ENCODE measurements around the gene ARHGEF4.

Gene ARHGEF4

DNA sequence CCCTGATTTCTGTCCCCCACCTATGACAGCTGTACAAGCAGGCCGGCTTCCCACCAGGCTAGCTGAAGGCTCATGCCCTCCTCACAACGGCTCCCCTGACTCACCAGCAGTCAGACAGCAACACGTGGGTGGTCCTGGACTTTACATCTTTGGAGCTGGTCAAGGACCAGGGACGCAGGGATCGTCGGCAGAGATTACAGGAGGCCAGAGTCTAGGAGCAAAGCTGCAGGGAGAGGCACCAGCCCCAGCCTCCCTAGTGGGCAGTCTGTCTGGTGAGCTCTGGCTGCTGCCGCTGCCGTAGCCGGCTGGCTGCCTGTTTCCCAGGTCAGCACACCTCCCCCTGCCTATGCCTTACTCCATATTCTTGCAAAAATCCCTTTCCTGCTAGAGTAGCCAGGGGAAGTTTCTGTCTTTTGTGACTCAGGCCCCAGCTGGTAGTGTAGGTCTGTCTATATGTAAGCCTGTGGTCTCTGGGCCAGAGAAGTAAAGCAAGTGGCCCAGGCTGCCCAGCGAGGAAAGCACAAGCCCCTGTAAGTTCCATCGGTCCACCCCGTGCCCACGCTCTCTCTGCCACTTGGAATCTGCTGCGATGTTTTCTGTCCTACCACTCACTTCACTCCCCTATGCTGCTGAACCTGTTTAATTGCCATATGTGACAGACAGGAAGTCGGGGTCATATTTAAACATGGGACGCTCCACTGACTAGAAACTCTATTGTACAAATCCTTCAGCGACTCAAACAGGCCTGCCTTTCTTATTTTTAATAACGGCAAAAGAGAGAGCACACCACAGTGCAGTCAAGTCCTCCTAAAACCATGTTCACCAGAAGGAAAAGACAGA, 2.4 kb upstream of the ARHGEF4 start:
- no peak for DNase-seq (ENCODE audit: low read depth in 2 of 2)

DNA sequence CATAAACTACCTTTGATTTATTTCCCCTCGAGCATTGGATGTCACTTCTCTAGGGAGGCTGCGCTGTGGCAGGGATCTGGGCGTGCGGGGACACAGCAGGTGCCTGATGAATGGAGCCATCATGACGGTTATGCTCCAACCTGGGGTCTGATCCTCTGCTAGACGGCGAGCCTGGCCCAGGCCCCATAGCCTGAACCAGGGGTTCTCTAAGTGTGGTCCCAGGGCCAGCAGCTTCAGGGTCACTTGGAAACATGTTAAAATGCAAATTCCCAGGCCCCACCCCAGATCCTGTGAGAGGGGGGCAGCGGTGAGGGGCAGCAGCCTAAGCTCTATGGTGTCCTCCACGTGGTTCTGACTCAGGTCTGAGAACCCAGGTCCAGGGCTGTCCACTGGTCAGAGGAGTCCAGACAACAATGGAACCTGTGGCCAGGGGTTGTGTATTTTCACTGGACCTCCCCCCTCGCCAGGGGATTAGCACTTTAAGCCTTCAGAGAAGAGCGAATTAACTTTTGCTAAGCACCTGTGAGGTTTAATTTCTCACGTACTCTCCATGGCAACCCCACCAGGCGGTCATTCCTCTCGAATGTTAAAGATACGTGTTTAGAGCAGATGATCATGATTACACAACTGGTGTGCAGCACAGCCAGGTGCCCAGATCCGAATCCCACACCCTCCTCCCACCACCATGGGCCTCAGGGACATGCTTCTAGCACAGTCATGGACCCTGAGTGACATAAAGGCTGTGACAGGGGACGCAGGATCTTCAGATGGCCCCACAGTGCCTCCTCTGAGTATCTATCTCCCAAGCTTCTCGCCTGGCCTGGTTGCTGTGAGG, 1.6 kb upstream of the ARHGEF4 start:
- DNase-seq (ENCODE audit: low read depth in 2 of 2): no peak

DNA sequence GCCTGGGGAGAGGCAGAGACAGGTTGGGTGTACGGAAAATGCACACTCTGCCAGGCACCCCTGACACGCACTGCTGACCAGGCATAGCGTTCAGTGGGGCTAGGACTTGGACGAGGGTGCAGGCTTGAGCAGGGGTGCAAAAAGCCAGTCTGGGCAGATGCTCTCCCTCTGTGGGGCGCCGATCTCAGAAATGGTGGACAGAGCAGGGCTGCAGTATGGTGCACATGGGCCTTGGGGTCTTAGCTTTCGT, 1.0 kb upstream of the ARHGEF4 start:
- no peak for DNase-seq (ENCODE audit: low read depth in 2 of 2)

DNA sequence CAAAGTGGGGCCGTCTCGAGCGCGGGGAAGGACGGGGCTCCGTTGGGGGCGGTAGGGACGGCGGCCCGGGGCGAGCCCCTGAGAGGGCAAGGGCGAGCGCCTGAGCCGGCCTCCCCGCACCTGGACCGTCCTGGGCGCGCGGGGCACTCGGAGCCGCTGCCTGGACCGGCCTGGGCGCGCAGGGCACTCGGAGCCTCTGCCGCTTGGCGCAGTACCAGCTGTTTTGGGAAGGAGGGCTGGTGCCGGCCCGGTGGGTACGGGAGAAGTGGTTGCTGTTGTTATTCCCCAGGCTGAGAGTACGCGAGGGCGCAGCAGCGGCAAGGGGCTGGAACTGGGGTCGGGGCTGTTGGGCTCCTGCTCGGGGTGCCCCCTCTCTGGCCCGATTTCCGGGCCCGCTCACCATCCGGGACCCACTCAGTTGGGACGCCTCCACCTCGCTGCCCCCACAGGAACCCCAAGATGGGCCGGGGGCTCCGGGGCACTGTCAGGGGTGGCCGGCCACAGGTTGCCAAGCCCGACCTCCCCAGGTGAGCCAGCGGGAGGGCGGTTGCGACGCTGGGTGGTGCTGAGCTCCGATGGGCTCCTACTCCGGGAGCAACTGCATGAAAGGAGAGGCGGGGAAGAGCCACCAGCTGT, 579 bp downstream of the ARHGEF4 start:
- no peak for DNase-seq (ENCODE audit: low read depth in 2 of 2)

DNA sequence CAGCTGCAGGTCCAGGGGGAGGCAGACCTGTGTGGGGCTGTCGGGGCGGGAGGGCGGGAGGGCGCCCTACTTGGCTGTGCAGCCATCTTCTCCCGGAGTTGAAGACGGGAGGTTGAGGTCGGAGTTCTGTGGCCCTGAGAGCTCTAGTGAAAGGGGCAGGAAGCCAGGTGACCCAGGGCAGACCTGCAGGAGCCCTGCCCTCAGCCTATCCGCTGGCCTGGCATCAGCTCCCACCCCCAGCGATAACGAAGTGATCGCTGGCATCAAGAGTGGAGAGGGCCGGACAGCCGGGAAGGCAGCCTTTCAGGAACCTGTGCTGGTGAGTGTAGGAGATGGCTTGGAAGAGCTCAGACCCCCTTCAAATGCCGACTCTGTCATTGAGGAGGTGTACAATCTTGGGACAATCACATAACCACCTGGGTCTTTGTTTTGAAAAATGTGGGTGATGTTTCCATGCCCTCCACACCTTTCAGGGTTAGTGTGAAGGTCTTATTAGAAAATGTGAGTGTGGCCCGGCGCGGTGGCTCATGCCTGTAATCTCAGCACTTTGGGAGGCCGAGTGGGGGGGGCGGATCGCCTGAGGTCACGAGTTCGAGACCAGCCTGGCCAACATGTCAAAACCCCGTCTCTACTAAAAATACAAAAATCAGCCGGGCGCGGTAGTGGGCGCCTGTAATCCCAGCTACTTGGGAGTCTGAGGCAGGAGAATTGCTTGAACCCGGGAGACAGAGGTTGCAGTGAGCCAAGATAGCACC, 1.3 kb downstream of the ARHGEF4 start:
- DNase-seq (ENCODE audit: low read depth in 2 of 2): no peak

DNA sequence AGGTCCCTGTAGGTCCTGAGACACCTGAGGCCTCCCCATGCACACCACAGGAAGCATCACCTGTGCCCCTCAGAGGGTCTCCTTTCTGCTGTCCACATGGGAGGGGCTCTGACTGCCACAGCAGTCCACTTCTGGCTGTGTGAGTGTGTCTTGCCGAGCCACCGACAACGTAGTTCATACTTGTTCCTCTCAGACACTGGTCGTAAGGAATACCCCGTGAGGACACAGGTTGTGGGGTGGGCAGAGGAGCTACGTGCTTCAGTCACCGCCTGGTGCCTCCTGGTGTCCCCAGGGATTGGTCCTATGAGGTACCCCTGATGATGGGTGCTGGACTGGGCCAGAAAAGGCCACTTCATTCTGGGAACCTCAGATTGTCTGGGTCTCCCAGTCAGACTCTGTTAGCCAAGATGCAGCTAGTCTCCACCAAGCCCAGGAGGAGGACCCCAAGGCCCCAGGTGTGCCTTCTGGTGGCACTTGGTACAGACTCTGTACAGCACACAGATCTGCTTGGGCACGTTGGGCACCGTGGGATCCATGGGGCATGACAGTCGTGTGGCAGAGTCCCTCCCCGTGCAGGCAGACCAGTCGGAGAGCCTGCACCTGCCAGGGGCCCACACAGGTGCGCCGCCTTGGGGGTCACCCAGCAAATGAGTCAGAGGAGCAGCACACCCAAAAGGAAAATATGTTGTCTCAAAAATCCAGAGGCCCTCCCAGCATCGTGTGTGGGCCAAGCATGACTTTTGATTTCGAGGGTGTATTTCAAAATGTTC, 2.5 kb downstream of the ARHGEF4 start:
- no peak for DNase-seq (ENCODE audit: low read depth in 2 of 2)

GRCh38 chr2:130840506-130840905, 3.8 kb downstream of the ARHGEF4 start:
- no peak for DNase-seq (ENCODE audit: low read depth in 2 of 2)

GRCh38 chr2:130841741-130842365, 5.1 kb downstream of the ARHGEF4 start:
- DNase-seq (ENCODE audit: low read depth in 2 of 2): no peak

DNA sequence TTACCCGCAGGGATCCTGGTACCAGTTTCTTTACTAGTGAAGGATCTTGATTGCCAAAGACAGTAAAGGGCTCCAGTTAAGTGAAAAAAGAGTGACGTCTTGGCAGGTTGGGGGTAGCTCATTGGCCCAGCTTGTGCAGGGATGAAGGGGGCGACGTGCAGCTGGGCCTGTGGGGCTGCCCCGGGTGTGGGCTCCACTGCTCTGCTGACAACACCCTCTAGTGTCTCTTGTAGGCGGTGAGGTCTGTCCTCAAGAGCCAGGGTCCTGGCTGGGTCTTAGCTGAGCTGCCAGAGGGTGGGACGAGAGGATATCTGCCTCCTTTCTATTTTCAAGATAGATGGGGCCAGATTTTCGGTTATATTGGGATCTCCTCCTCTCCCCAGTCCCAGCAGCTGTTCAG, 6.1 kb downstream of the ARHGEF4 start:
- DNase-seq (ENCODE audit: low read depth in 2 of 2): no peak

DNA sequence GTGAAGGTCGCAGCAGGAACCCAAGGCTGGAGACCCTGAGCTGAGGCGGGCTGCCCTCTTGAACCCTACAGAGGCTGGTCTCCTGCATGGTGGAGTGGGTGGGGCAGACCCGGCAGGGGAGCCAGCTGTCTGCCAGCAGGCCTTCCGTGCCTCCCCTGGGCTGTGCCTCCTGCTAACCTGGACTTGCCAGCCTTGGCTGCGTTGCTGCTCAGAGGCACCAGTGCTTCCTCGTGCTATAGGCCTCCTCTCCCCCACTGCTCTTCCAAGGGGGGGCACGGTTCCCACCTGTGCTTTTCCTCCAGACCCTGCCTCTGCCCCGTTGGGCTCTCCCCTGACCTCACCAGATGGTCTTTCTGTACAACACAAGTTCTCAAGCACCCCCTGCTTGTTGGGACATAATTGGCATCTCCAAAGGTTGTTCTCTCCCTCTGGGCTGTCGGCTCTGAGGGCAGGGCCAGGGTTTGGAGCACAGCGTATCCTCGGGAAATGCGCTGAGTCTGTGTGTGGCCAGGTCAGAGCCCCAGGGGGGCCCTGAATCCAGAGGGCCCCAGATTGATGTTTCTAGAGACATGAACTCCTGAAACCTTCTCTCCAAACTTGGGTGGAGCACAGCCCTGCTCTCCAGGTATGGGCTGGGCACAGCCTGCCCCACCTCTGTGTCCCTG, 6.7 kb downstream of the ARHGEF4 start:
- DNase-seq (ENCODE audit: low read depth in 2 of 2): no peak

- no peak for DNase-seq (ENCODE audit: low read depth in 2 of 2)
These were observed 7.4 kb downstream of the ARHGEF4 start for GRCh38 chr2:130844161-130844560.

- DNase-seq (ENCODE audit: low read depth in 2 of 2): no peak
These were observed 8.9 kb downstream of the ARHGEF4 start for GRCh38 chr2:130845505-130846085.

GRCh38 chr2:130846233-130846632, 9.5 kb downstream of the ARHGEF4 start:
- no peak for DNase-seq (ENCODE audit: low read depth in 2 of 2)

- no peak for DNase-seq (ENCODE audit: low read depth in 2 of 2)
These were observed 10.1 kb downstream of the ARHGEF4 start for GRCh38 chr2:130846686-130847375.

GRCh38 chr2:130847776-130848525, 11.2 kb downstream of the ARHGEF4 start:
- DNase-seq (ENCODE audit: low read depth in 2 of 2): no peak

DNA sequence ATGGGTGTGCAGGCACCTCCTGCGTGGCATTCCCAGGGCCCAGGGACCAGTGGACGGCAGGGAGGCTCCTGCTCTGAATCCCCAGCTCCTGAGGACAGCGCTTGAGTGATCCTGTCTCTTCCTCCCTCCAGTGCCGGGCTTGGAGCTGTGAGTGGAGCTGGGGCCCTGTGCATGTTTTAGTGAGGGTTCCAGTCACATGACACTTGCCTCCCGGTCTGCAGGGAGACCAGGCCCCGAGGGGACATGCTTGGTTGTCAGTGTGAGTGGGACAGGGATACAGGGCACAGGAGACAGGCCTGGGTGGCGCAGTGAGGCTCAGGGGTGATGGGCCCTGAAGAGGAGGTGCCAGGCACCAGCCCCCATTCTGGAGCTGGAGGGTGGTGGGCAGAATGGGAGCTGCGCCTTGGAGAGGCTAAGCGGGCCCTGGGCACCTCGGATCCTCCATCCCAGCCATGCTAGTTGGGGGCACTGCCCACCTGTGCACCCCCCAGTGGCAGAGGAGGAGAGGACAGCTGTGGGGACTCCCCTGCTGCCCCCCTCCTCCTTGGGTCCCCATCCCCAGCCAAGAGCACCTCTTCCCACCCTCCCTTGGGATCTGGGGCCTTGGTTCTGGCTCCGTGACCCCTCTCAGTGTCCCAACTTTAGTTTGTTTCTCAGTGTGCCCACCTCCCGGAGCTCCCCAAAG, 12.0 kb downstream of the ARHGEF4 start:
- no peak for DNase-seq (ENCODE audit: low read depth in 2 of 2)

- DNase-seq (ENCODE audit: low read depth in 2 of 2): no peak
These were observed 13.4 kb downstream of the ARHGEF4 start for GRCh38 chr2:130849896-130850787.

All from activated CD4-positive, alpha-beta T cell treated with anti-CD3 and anti-CD28 coated beads for 24 hours (primary cell).